SU-DHL-6 (cell line): ENCODE measurements around the gene PRDM16.

Source experiments
- CTCF ChIP-seq: fragments of 200-600 bp; sonication (generic); IDR thresholded peaks from one replicate; pipeline ENCODE4 v1.5.1; 2017; ENCODE audit warnings: antibody characterized with exemption, mild to moderate bottlenecking, low read length, moderate library complexity; ENCODE audit not compliant: insufficient read depth, poor library complexity, severe bottlenecking
- EZH2phosphoT487 ChIP-seq: fragments of 200-600 bp; sonication (generic), shearing (Covaris generic); conservative IDR thresholded peaks from 2 replicates; pipeline ENCODE4 v1.6.1; 2018; ENCODE audit warnings: mild to moderate bottlenecking, antibody characterized with exemption, low read length, moderate library complexity, mixed read lengths

- TF ChIP-seq EZH2phosphoT487, result no peak
- no peak for TF ChIP-seq CTCF
These were observed 29.0 kb upstream of the PRDM16 start for GRCh38 chr1:3040004-3040403.
